ENCODE results near the gene DARS2.

The DARS2 gene

GRCh38 chr1:173852105-173852504 is 27.6 kb downstream of the DARS2 start:
- Histone ChIP-seq H3K36me3 (ENCODE audit: insufficient read depth, low read length) (peaks cover 31% of the 10 kb centered on the region; the same call in 1 of the 2 replicates), H3K79me2 (ENCODE audit: insufficient read depth, low read length) (no peaks in the 10 kb centered on the region), H2AFZ (ENCODE audit: low read length) (no peak overlapping the region), H3K9me2 (replicated peaks; ENCODE audit: low read depth, low read length) (no peaks in the 10 kb centered on the region), H3K4me3 (ENCODE audit: low read length, poor library complexity, severe bottlenecking) (no peak overlapping the region), H3K4me2 (ENCODE audit: low read depth, low read length, poor library complexity, severe bottlenecking) (no peak overlapping the region), H3F3A (ENCODE audit: low read depth) (no peaks in the 10 kb centered on the region), H3K9me3 (ENCODE audit: insufficient read depth, low read depth, low read length) (no peaks in the 10 kb centered on the region), H3K4me1 (ENCODE audit: insufficient read depth, low read length, poor library complexity, severe bottlenecking) (no peaks in the 10 kb centered on the region), H3K27me3 (ENCODE audit: insufficient read depth, low read length, poor library complexity, severe bottlenecking) (no peaks in the 10 kb centered on the region), H3K9ac (ENCODE audit: low read depth, low read length, poor library complexity, severe bottlenecking) (no peak overlapping the region), H4K20me1 (ENCODE audit: insufficient read depth, low read length, poor library complexity, severe bottlenecking) (no peaks in the 10 kb centered on the region)
- TF ChIP-seq CTCF (conservative IDR thresholded peaks at IDR 0.05; ENCODE audit: low read length) (no peak), EZH2phosphoT487 (IDR thresholded peaks at IDR 0.05; ENCODE audit: borderline replicate concordance) (no peak)

DNA sequence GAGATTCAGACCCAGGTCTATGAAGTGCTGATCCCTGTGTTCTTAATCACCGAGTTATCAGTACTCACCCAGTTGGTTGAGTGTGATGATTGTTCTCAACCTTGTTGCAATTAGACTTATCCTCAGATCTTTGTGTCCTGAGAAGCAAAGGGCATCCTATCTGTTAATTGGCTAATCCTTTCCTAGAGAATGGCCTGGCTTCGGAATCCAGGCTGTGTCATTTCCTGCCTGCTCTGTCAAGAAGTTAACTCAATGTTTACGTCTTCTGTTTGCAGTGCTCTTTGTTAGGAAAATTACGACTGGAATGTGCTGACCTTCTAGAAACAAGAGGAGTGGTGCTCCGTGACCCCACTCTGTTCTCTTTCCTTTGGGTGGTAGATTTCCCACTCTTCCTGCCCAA is 28.6 kb downstream of the DARS2 start:
- TF ChIP-seq CTCF (conservative IDR thresholded peaks at IDR 0.05; ENCODE audit: low read length) (no peak), EZH2phosphoT487 (IDR thresholded peaks at IDR 0.05; ENCODE audit: borderline replicate concordance) (no peak)
- Histone ChIP-seq H3K27me3 (ENCODE audit: insufficient read depth, low read length, poor library complexity, severe bottlenecking) (no peaks in the 10 kb centered on the region), H3K4me3 (ENCODE audit: low read length, poor library complexity, severe bottlenecking) (no peak overlapping the region)

GRCh38 chr1:173856014-173856413 is 31.5 kb downstream of the DARS2 start:
- no peaks in the 10 kb centered on the region for H3K9me2 ChIP-seq (replicated peaks; ENCODE audit: low read depth, low read length)
- H3K79me2 ChIP-seq (ENCODE audit: insufficient read depth, low read length): no peaks in the 10 kb centered on the region
- peaks cover 8% of the 10 kb centered on the region; the same call in 1 of the 2 replicates for H3F3A ChIP-seq (ENCODE audit: low read depth)
- H3K36me3 ChIP-seq (ENCODE audit: insufficient read depth, low read length): peaks cover 40% of the 10 kb centered on the region; the same call in 1 of the 2 replicates
- H3K4me1 ChIP-seq (ENCODE audit: insufficient read depth, low read length, poor library complexity, severe bottlenecking): no peaks in the 10 kb centered on the region
- H3K9ac ChIP-seq (ENCODE audit: low read depth, low read length, poor library complexity, severe bottlenecking): no peak overlapping the region
- H3K27me3 ChIP-seq (ENCODE audit: insufficient read depth, low read length, poor library complexity, severe bottlenecking): no peaks in the 10 kb centered on the region
- H4K20me1 ChIP-seq (ENCODE audit: insufficient read depth, low read length, poor library complexity, severe bottlenecking): no peaks in the 10 kb centered on the region
- no peak overlapping the region for H3K4me2 ChIP-seq (ENCODE audit: low read depth, low read length, poor library complexity, severe bottlenecking)
- no peak for TF ChIP-seq CTCF (conservative IDR thresholded peaks at IDR 0.05; ENCODE audit: low read length)
- no peak for TF ChIP-seq EZH2phosphoT487 (IDR thresholded peaks at IDR 0.05; ENCODE audit: borderline replicate concordance)
- no peaks in the 10 kb centered on the region for H3K9me3 ChIP-seq (ENCODE audit: insufficient read depth, low read depth, low read length)
- H2AFZ ChIP-seq (ENCODE audit: low read length): no peak overlapping the region
- H3K4me3 ChIP-seq (ENCODE audit: low read length, poor library complexity, severe bottlenecking): no peak overlapping the region

More for the DNA sequence above, 28.6 kb downstream of the DARS2 start:
- H3K79me2 ChIP-seq (ENCODE audit: insufficient read depth, low read length): no peaks in the 10 kb centered on the region
- no peak overlapping the region for H3K9ac ChIP-seq (ENCODE audit: low read depth, low read length, poor library complexity, severe bottlenecking)
- no peaks in the 10 kb centered on the region for H3K9me3 ChIP-seq (ENCODE audit: insufficient read depth, low read depth, low read length)
- no peak overlapping the region for H3K4me2 ChIP-seq (ENCODE audit: low read depth, low read length, poor library complexity, severe bottlenecking)
- peaks cover 6% of the 10 kb centered on the region; the same call in 1 of the 2 replicates for H3F3A ChIP-seq (ENCODE audit: low read depth)
- no peaks in the 10 kb centered on the region for H3K9me2 ChIP-seq (replicated peaks; ENCODE audit: low read depth, low read length)
- H4K20me1 ChIP-seq (ENCODE audit: insufficient read depth, low read length, poor library complexity, severe bottlenecking): no peaks in the 10 kb centered on the region
- peaks cover 38% of the 10 kb centered on the region; the same call in 1 of the 2 replicates for H3K36me3 ChIP-seq (ENCODE audit: insufficient read depth, low read length)
- H2AFZ ChIP-seq (ENCODE audit: low read length): no peak overlapping the region
- no peaks in the 10 kb centered on the region for H3K4me1 ChIP-seq (ENCODE audit: insufficient read depth, low read length, poor library complexity, severe bottlenecking)

All from Loucy (cell line).